HuH-7.5 (cell line): Measurements from ENCODE around the gene MRPL43.
A peak's percentile ranks its signal among the peaks of the same experiment; 100 is the strongest.
"Not testable (repeated sequence)": the region's sequence is repeated elsewhere in the genome, so short reads cannot be mapped to it uniquely, and the experiment has no call there.

ENCODE experiments used
- DNase-seq: peaks from one replicate; pipeline ENCODE4 v3.0.0; 2011; ENCODE audit warnings: low spot score

The MRPL43 gene

GRCh38 chr10:100986952-100987684 is at the start of gene MRPL43, which contains the start of gene TWNK:
Gene MRPL43 (minus strand): TSS chr10:100987497. CDS start chr10:100987443, 54 bp downstream.
Gene TWNK (plus strand): TSS chr10:100987543. CDS start chr10:100988211, 668 bp downstream.
- peak; percentile 89 for DNase-seq

- no peak for DNase-seq
Observed at GRCh38 chr10:101036726-101037125, 49.4 kb upstream of the MRPL43 start.

- no peak for DNase-seq
Observed at GRCh38 chr10:101035916-101036702, 48.8 kb upstream of the MRPL43 start.

- no peak for DNase-seq
Observed at GRCh38 chr10:101035314-101035713, 48.0 kb upstream of the MRPL43 start.

- DNase-seq: not testable (repeated sequence)
Observed at GRCh38 chr10:101034404-101034803, 47.1 kb upstream of the MRPL43 start.

GRCh38 chr10:101033276-101033675 is 46.0 kb upstream of the MRPL43 start:
- no peak for DNase-seq

GRCh38 chr10:101032637-101033224 is 45.4 kb upstream of the MRPL43 start:
- DNase-seq: no peak

GRCh38 chr10:101031796-101032636 is 44.7 kb upstream of the MRPL43 start:
- no peak for DNase-seq

- peak; percentile 95 for DNase-seq
Observed at GRCh38 chr10:101031128-101031795, 44.0 kb upstream of the MRPL43 start, which contains the start of the genes PDZD7 and SFXN3. Gene PDZD7 (minus strand): TSS chr10:101031129. CDS start chr10:101030219, 910 bp downstream. Gene SFXN3 (plus strand): TSS chr10:101031234. CDS start chr10:101034695, 3,461 bp downstream.

GRCh38 chr10:101030496-101031127 is 43.3 kb upstream of the MRPL43 start:
- DNase-seq: no peak

- no peak for DNase-seq
Observed at GRCh38 chr10:101029520-101030295, 42.4 kb upstream of the MRPL43 start.

GRCh38 chr10:101028446-101029337 is 41.4 kb upstream of the MRPL43 start:
- no peak for DNase-seq

GRCh38 chr10:101027106-101027720 is 39.9 kb upstream of the MRPL43 start:
- DNase-seq: no peak

GRCh38 chr10:101022967-101023705 is 35.8 kb upstream of the MRPL43 start:
- no peak for DNase-seq

GRCh38 chr10:101021692-101022251 is 34.5 kb upstream of the MRPL43 start:
- DNase-seq: no peak

GRCh38 chr10:101021239-101021638 is 33.9 kb upstream of the MRPL43 start:
- no peak for DNase-seq

GRCh38 chr10:101020427-101021075 is 33.3 kb upstream of the MRPL43 start:
- no peak for DNase-seq
